GM12891 (cell line): Measurements from ENCODE around the gene SF3B3.
"Not testable (repeated sequence)": the region's sequence is repeated elsewhere in the genome, so short reads cannot be mapped to it uniquely, and the experiment has no call there.

Experiments used
- DNase-seq: peaks from one replicate; pipeline ENCODE4 v3.0.0; 2011; ENCODE audit warnings: low spot score; ENCODE audit not compliant: insufficient read length
- FAIRE-seq: peaks from 2 replicates; lab custom pipeline; 2011; peaks lifted over from hg19 to GRCh38; lab: Jason Lieb, UNC
- PAX5 ChIP-seq: IDR thresholded peaks from 2 replicates; pipeline ENCODE4 v1.6.1; 2011; ENCODE audit warnings: low read length, moderate library complexity, mild to moderate bottlenecking; ENCODE audit not compliant: insufficient read depth, severe bottlenecking
- POLR2A ChIP-seq: IDR thresholded peaks from 2 replicates; pipeline ENCODE4 v1.6.1; 2011; ENCODE audit warnings: low read depth, low read length, control low read depth
- POLR2AphosphoS5 ChIP-seq: IDR thresholded peaks from 2 replicates; pipeline ENCODE4 v1.6.1; 2011; ENCODE audit warnings: low read depth, low read length, control low read depth
- POU2F2 ChIP-seq: IDR thresholded peaks from 2 replicates; pipeline ENCODE4 v1.6.1; 2011; ENCODE audit warnings: low read depth, mild to moderate bottlenecking, control low read depth, low read length, moderate library complexity
- SPI1 ChIP-seq: IDR thresholded peaks from 2 replicates; pipeline ENCODE4 v1.6.1; 2011; ENCODE audit warnings: low read depth, low read length, control low read depth
- TAF1 ChIP-seq: IDR thresholded peaks from 2 replicates; pipeline ENCODE4 v1.6.1; 2011; ENCODE audit warnings: low read depth, low read length, control low read depth

The SF3B3 gene

GRCh38 chr16:70529051-70529777, 5.6 kb downstream of the SF3B3 start:
- TF ChIP-seq SPI1 = no peak
- no peak for TF ChIP-seq POLR2AphosphoS5
- no peak for TF ChIP-seq PAX5
- TF ChIP-seq TAF1 = no peak
- no peak for TF ChIP-seq POU2F2
- no peak for DNase-seq
- no peak for FAIRE-seq

- not testable (repeated sequence) for DNase-seq, FAIRE-seq
These were observed 6.3 kb downstream of the SF3B3 start for GRCh38 chr16:70529954-70530353.

- DNase-seq (no peak), FAIRE-seq (no peak)
- no peak for TF ChIP-seq SPI1
- no peak for TF ChIP-seq POU2F2
- TF ChIP-seq POLR2A = no peak
- no peak for TF ChIP-seq POLR2AphosphoS5
- no peak for TF ChIP-seq TAF1
- TF ChIP-seq PAX5 = no peak
These were observed 11.4 kb downstream of the SF3B3 start for GRCh38 chr16:70534971-70535370.

- FAIRE-seq = no peak
- no peak for TF ChIP-seq SPI1
- TF ChIP-seq PAX5 = no peak
- TF ChIP-seq POLR2A = no peak
- TF ChIP-seq POLR2AphosphoS5 = no peak
- no peak for TF ChIP-seq TAF1
- no peak for TF ChIP-seq POU2F2
- no peak for DNase-seq
These were observed 17.4 kb downstream of the SF3B3 start for GRCh38 chr16:70540994-70541393.

GRCh38 chr16:70544548-70544947, 20.9 kb downstream of the SF3B3 start:
- DNase-seq (no peak), FAIRE-seq (no peak)
- TF ChIP-seq POU2F2 (no peak), POLR2A (no peak), SPI1 (no peak), POLR2AphosphoS5 (no peak), PAX5 (no peak), TAF1 (no peak)

- FAIRE-seq (no peak), DNase-seq (no peak)
- TF ChIP-seq POU2F2 (no peak), SPI1 (no peak), POLR2A (no peak), PAX5 (no peak), TAF1 (no peak), POLR2AphosphoS5 (no peak)
These were observed 25.3 kb downstream of the SF3B3 start for GRCh38 chr16:70548936-70549335.

GRCh38 chr16:70550082-70550481, 26.5 kb downstream of the SF3B3 start:
- no peak for TF ChIP-seq POLR2A
- TF ChIP-seq TAF1 = no peak
- DNase-seq = no peak
- FAIRE-seq = no peak

GRCh38 chr16:70551788-70552187, 28.2 kb downstream of the SF3B3 start:
- no peak for TF ChIP-seq POLR2A
- TF ChIP-seq POLR2AphosphoS5 = no peak
- no peak for TF ChIP-seq PAX5
- TF ChIP-seq TAF1 = no peak
- TF ChIP-seq SPI1 = no peak
- TF ChIP-seq POU2F2 = no peak
- DNase-seq (no peak), FAIRE-seq (no peak)

GRCh38 chr16:70552675-70553074, 29.1 kb downstream of the SF3B3 start:
- TF ChIP-seq SPI1 (no peak), PAX5 (no peak), POU2F2 (no peak), POLR2AphosphoS5 (no peak), POLR2A (no peak), TAF1 (no peak)
- DNase-seq (no peak), FAIRE-seq (no peak)

GRCh38 chr16:70553645-70554044, 30.0 kb downstream of the SF3B3 start:
- no peak for FAIRE-seq
- TF ChIP-seq POLR2AphosphoS5 = no peak
- no peak for TF ChIP-seq POLR2A
- no peak for TF ChIP-seq SPI1
- no peak for TF ChIP-seq POU2F2
- TF ChIP-seq TAF1 = no peak
- no peak for TF ChIP-seq PAX5
- DNase-seq = no peak
